ENCODE results near the gene TRPM3.
"Not testable (repeated sequence)": the region's sequence is repeated elsewhere in the genome, so short reads cannot be mapped to it uniquely, and the experiment has no call there.

Gene TRPM3

DNA sequence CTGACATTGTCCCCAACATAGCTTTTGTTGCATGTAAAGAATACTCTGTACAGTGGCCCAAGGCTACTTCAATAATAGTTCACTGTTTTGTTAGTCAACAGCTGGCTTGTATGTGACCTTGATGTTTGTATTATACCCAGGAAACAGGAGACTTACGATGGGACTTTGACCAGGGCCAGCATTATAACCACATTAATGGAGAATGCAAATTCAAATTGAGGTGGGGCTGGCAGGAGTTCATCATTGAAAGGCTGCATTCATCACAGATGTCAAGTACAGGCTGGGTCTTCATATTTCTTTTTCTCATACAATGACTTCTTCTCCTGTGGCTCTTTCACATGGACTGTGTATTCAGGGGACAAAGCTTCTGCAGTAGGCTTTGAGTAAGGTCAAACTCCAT lies 414.6 kb downstream of the TRPM3 start:
- DNase-seq, result not testable (repeated sequence)

DNA sequence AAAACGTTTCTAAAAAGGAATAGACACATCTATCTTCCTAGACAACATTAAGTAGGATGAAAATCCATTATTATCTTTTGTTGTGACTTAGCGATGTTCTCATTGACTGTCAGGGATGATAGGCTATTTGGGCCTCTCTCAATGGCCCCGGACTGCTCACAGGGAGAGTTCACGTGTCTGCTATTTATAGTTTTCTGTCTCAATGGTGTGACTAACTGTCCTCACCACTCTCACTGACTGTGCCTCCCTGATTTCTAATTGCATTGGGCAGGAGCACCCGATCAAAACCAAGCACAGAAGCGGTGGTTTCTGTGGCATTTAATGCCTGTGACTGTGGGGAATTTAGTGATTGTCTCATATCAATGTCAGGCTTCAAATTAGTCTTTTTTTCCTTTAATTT lies 420.3 kb downstream of the TRPM3 start:
- DNase-seq, result no peak

DNA sequence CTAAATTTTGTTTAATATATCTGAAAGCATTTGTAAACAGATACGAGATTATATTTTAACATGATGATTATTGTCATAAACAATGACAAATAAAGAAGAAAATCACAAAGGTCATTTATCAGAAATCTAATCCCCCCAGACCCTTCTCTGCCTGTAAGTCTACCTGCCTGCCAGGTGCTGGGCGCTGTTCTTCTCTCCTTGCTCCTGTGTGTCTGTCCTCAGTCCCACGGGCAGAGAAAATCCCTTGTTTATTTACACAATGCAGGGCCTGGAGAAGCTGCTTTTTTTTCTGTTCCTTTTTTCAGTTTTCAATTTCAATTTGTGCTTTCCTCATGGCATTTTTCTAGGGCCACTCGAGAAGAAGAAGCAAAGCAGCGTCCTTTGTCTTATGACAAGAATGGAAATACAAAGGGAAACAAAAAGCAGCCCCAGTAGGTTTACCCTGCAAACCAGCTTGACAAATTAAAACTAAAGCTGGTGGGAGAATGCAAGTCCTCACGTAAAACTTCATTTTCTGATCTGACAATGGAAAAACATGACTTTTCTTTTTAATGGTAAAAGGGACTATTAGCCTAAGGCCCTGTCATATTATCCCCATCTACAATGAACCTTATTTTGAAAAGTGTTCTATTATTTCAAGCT lies 424.6 kb downstream of the TRPM3 start:
- DNase-seq, result no peak

DNA sequence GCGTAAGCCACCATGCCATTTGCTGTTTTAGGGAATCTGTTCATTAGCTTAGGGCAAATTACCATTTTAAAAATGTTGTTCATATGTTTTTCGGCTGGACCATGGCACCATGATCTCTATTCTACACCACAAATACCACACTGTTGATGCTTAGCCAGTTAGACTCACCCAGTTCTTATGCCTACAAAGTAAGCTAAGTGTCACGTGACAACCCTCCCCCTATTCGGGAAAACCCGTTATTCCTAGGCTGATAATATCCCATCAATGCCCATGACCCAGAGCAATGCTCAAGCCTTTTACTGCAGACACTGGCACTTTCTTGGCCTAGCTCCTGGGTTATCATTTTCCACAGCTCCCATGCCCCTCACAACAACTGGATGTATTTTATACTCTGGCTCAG lies 426.7 kb downstream of the TRPM3 start:
- no peak for DNase-seq

DNA sequence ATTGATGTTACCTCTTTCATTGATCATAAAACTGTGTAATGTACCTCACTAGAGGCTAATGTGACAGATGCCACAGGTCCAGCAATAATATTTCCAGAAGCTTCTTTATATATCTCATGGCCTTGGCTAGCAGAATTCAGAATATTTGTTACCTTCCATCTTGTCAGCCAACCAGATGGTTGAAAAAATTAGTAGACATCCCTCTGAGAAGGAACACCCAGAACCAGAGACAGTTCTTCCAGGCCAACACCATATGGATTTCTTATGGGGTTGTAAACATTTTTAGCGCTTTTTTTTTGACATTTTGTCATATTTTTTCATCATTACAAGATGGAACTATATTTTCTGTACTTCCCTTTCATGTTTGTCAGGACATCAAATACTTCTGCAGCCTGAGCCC lies 428.2 kb downstream of the TRPM3 start:
- no peak for DNase-seq

DNA sequence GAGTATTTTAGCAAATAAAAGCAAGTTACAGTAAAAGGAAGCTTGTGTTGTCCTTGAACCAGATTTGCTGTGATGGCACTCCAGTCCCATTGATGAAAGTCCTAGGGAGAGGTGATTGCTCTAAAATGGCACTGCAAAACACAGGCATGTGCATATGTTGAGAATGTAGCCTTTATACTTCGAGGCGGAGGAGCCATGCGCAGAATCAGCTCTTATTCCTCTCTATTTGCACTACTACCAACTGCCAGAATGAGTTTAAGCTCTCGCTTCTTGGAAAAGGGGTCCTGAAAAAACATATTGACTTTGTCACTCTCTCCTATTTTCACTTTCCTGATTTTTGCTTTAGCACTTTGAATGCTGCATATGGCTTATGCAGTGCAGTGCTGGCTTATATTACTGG lies 429.0 kb downstream of the TRPM3 start:
- no peak for DNase-seq

DNA sequence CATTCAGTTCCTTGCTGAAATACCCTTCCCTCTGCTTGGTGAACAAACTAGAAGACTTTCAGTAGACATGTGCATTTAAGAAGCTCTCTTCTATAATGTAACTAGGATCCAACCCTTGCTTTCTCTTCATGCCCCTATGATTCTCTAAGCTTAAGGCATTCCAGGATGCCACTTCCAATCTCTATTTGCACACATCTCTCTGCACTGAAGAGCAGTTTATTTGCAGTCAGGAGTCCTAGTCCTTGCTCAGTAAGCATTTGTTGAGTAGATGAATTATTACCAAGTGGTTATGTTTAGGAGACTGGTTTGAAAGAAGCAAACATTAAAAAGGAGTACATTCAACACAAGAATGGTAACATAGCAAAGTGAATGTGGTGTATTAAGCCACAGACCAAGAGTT lies 432.7 kb downstream of the TRPM3 start:
- DNase-seq, result no peak

DNA sequence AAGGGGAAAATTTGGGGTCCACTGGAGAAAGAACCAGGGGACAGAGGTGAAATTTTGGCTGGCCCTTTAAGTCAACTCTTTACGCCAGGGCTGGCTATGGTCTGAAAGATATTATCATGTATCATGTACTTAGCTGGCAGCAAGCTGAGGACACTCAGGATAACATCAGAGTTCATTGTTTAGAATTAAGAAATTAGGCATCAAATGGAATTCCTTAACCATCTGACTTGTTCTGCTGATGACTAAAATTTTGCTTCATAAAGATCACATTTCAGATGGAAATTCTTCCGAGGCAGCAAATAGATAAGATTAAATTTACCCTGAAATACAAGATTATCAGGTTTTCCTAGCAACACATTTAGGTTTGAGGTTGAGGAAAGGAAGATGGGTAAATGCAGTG lies 437.6 kb downstream of the TRPM3 start:
- DNase-seq, result no peak

DNA sequence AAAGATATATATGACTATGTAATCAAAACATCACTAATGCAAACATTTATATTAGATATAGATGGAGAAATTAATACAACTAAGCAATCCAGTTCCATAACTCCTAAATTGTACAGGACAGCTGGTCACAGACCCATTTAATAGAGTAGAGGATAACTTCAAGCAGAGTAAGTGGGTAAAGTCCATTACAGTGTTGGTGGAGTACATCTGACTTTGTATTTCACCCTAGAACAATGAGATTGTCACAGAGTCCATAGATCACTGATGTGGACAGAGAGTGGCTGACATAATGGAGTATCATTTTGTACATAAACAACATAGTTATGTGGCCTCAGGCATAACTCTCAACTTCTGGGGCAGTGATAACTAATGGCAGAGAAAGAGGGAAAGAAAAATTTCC lies 439.1 kb downstream of the TRPM3 start:
- no peak for DNase-seq

DNA sequence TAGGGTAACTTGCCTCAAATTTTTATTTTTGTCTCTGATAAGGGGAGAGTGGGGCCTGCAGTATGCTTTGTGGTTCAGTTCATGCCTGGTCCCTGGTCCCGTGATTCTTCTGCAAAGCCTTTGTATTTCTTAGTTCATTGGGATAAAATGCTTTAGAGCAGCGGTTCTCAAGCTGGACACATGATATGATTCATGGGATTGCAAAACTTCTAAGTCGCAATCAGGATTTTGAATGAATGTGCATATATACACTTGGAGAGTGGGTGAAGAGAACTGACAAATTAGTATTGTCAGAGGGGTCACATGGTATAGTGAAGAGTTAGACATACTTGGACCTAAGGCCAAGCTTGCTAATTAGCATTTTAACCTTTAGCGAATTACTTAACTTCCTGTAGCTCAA lies 441.6 kb downstream of the TRPM3 start:
- DNase-seq, result no peak

DNA sequence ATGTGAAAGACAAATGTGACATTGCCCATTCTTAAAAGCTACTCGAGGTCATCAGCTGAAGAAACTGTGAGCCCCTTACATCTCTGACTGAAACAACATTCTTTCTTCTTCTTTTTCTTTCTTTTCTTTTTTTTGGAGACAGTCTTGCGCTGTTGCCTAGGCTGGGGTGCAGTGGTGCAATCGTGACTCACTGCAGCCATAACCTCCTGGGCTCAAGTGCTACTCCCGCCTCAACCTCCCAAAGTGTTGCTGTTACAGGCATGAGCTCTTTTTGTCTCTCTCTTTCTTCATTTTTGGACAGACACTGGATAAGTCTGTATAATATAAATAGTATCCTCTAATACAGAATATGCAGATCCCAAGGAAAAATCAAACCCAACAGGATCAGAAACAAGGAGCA lies 443.3 kb downstream of the TRPM3 start:
- DNase-seq, result no peak

DNA sequence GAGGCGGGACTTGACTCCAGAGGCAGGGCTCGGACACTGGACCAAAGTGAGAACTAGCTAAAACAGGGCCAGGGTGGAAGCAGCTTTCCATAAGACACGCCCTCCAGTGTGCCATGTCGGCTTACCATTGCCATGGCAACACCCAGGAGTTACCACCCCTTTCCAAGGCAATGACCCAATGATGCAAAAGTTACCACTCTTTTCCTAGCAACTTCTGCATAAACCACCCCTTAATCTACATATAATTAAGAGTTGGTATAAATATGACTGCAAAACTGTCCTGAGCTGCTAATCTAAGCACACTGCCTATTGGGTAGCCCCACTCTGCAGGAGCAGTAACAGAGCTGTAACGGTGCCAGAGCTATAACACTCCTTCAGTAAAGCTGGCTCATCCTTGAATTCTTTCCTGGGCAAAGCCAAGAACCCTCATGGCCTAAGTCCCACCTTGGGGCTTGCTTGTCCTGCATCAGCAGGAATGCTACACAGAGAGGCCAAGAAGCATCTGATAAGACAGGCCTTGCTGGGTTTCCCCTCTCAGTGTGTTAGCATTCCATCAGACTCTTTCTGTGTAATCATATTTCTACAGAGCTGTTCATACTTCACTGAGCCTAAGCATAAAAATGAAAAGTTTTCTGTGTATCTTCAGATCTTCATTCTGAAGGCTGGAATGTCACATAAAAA lies 444.2 kb downstream of the TRPM3 start:
- no peak for DNase-seq

DNA sequence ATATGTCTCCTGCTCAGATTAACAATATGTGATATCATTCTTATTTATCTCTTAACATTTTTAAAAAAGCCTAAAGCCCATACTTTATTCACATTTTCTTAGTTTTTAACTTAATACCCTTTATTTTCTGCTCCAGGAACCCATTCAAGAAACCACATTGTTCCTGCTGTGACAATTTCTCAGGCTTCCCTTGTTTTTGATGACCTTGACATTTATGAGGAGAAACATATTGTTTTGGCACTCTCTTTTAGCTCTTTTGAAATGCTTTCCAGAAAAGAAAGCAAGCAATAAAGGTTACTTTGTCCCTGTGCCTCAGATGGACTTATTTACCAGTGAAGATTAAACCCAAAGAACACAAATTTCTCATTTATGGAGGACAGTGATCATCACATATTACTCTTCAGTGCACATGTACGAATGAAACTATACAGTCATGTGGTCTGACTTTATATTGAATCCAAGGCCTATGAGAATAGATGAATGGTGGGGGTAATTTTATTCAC lies 445.5 kb downstream of the TRPM3 start:
- no peak for DNase-seq

DNA sequence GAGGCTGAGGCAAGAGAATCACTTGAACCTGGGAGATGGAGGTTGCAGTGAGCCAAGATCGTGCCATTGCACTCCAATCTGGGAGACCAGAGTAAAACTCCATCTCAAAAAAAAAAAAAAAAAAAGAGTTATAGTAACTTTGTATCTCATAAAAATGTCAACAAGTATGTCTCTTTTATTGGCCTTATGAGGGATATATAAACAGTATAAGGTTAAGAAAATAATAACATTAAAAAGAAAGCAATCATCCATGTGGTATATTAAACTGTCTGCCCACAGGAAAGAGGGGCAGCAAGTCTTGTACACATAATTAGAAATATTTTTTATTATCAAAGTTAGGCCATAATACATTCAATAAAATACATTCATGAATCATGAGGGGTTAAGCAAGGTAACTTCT lies 447.6 kb downstream of the TRPM3 start:
- DNase-seq, result no peak

DNA sequence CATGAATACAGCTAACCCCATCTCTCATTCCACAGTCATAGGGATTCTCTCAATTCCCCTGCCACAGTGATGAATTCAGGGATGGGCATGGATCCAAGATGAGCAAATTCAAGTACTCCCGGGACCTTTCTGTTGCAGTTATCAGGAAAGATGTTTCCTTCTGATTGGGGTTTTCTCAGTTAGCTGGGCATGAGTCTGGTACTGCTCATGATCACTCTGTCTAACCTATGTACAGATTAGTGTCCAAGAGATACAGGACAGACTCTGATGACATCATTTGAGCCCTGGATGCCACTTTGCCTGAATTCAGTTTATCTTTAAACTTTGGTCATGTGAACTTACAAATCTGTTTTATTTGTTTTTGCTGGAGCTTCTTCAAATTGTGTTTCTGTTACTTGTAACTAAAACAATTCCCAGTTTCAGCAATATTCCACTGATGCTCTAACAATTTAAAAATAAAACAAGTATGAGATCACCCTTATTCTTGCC lies 449.2 kb downstream of the TRPM3 start:
- DNase-seq, result no peak

DNA sequence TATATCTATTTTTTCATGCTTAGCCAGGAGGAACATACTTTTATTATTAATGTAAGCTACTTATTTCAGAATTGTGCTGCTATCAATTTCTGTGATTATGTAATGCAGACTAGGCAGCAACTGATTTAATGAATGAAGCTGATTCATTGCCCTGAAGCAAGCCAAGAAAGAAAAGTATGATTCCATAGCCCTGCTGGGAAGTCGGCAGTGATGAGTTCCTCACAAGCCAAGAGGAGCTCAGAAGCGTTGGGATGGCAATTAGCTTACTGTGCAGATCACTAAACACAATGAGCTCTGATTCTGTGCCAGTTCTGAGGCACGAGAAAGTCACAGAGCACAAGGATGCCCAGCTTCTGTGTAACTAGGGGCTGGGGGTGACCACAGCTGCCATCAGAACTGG lies 452.7 kb downstream of the TRPM3 start:
- no peak for DNase-seq

DNA sequence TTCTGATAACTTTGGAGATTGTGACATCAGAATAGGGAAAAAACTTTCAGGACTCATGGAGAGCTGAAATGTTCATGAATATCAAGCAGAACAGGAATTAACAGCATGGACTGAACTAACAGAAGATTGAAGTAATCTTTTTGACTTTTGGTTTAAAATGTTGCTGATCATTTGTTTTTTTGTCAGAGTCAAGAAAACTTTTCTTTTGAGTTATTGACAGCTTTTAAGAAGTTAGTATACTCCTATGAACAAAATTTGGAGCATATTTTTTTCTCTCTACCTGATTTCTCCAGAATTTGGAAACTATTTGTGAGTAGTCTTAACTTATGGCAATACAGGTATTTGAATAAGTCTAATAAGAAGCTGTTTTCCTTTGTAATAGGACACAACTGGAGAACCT lies 462.7 kb downstream of the TRPM3 start:
- DNase-seq, result no peak

DNA sequence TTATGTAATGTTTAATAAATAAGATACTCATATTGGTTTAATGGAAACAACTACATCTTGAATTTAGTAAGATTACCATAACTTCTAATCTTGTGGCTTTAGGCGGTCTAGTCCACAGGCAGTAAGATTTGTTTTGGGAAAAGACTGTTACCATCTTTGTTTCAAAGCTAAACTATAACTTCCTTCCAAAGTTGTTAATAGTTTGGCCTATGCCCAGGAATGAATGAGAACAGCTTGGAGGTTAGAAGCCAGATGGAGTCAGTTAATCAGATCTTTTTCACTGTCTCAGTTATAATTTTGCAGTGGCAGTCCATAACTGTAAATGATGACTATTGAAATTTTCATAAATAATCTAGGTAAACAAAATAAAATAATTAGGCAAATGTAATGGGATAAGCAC lies 465.1 kb downstream of the TRPM3 start:
- DNase-seq, result no peak

DNA sequence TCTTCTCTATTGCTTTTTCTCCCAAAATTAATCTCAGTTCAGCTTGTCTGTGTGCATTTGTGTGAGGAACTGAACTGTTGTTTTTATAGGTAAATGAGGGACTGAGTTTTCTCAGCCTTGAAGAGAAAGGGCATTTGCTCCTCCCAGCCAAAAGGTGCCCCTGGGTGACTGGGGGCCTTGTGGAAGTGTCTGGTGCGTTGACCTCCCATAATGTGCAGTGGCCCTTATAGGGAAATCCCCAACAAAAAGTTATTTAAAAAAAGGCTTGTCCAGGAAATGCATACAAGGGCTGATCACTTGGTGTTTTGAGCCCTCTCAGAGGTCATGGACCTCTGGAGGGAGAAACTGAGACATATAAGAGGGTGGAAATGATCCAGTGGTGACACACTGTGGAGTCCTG lies 467.3 kb downstream of the TRPM3 start:
- no peak for DNase-seq

DNA sequence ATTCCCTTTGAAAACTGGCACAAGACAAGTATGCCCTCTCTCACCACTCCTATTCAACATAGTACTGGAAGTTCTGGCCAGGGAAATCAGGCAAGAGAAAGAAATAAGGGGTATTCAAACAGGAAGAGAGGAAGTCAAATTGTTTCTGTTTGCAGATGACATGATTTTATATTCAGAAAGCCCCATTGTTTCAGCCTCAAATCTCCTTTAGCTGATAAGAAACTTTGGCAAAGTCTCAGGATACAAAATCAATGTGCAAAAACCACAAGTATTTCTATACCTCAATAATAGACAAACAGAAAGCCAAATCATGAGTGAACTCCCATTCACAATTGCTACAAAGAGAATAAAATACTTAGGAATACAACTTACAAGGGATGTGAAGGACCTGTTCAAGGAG lies 476.8 kb downstream of the TRPM3 start:
- not testable (repeated sequence) for DNase-seq

DNA sequence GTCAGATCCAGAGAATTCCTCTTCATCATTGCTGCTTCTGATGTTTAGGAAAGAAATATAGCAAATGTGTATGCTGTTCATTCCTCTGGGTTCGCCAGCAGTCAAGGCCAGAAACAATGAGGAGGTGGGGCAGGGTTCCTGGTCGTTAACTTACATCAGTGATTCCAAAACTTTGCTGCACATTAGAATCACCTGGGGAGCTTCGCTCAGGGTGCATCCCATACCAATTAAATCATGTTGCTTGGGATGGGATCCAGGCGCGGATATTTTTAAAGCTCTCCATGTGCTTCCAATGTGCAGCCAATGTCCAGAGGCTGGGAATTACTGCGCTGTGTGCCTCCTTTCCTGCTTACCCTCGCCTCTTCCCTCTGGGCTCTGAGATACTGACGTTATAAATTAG lies 479.1 kb downstream of the TRPM3 start:
- no peak for DNase-seq

DNA sequence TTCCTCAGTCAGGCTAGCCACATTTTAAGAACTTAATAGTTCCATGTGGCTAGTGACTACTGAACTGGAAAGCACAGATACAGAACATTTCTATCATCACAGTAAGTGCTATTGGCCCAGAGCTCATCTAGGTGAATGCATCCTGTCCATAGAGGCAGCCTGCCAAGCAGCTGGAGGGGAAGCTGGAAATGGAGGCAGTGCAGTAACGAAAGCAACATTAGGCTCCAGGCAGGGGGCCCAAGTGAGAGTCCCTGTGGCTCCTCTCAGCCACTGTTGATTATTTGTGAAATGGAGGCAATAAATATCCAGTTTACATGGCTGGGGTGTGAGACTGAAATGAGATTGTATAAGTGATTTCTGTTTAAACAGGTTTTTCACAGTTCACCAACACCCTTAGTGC lies 479.8 kb downstream of the TRPM3 start:
- DNase-seq, result peak; percentile 50

DNA sequence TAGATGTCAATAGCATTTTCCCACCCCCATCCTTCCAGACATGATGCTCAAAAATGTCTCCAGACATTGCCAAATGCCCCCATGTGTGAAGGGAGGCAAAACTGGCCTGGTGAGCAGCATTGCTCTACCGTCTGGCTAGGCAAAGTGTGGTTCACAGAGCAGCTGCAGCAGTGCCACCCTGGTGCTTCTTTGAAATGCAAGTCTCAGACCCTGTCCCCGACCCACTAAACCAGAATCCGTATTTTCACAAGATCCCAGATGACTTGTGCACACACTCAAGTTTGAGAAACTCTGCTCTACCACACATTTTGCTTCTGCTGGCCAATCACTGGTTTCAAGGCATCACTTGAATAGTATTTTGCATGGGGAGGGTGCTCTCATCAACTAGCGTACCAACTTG lies 480.4 kb downstream of the TRPM3 start:
- DNase-seq, result no peak

DNA sequence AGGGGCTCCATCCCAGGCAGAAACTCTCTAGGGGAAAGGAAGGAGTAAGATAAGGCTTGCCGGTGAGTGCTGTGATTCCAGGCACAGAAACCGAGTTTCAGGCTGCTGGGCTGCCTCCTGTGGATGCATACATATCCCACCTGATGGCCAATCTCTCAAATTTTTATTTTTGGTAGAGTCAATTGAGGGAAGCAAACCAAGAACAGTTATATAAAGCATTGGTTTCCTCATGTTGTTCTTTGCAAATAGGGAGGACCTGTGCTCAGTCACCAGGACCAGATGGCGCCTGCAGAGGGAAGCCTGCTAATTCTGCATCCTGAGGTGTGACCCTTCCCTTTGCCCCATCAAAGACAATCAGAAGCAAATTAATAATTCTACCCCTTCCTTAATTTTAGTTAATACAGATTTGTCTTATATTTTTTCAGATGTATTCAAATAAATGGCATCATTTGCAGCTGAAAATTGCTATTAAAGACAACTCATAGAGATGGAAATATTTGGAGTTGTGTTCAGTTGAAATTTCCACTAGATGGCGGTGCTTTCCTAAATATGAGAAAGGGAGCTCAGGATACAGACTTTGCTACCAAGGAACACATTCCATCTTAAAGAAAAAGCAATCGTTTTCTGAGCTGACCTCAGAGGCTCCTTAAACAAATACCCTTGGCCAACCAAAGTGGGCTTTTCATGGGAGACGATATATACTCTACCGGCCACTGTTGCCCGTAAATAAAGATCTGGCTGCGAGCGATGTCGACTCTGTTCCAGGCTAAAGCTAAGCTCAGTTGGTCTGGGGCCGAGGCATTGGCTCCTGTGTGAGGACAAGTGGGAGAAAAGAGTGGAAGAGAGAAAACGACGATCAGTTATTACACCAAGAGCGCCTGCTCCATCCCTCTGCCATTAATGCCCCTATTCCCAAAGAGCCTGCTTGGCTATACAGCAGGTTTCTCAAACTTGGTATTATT lies 481.3 kb downstream of the TRPM3 start:
- peak; percentile 48 for DNase-seq

Measured in NCI-H1092 treated with DMSO at 0.1 percent for 48 hours (cell line).